ENCODE data around the gene ZNF76.
A peak's percentile ranks its signal among the peaks of the same experiment; 100 is the strongest.

Gene ZNF76

GRCh38 chr6:35259194-35259947 lies at the start of gene ZNF76:
TSS of gene ZNF76 (plus strand) at chr6:35259735. CDS start at chr6:35281152, 21,417 bp downstream.
- peak; percentile 92 for DNase-seq

- no peak for DNase-seq
These were observed 46.2 kb upstream of the ZNF76 start for GRCh38 chr6:35213298-35213791.

- no peak for DNase-seq
These were observed 45.4 kb upstream of the ZNF76 start, which contains the start of gene SCUBE3 for GRCh38 chr6:35213824-35214756. TSS of gene SCUBE3 (plus strand) at chr6:35213956. CDS start at chr6:35214419, 463 bp downstream.

- no peak for DNase-seq
These were observed 44.5 kb upstream of the ZNF76 start for GRCh38 chr6:35214869-35215664.

- no peak for DNase-seq
These were observed 43.7 kb upstream of the ZNF76 start for GRCh38 chr6:35215665-35216411.

GRCh38 chr6:35216412-35216732 lies 43.2 kb upstream of the ZNF76 start:
- DNase-seq: no peak

GRCh38 chr6:35216851-35217811 lies 42.4 kb upstream of the ZNF76 start:
- DNase-seq: no peak

GRCh38 chr6:35218021-35218420 lies 41.5 kb upstream of the ZNF76 start:
- peak; percentile 62 for DNase-seq

- no peak for DNase-seq
These were observed 41.1 kb upstream of the ZNF76 start for GRCh38 chr6:35218456-35218855.

GRCh38 chr6:35219683-35220326 lies 39.7 kb upstream of the ZNF76 start:
- DNase-seq: no peak

GRCh38 chr6:35220711-35221110 lies 38.8 kb upstream of the ZNF76 start:
- no peak for DNase-seq

GRCh38 chr6:35223396-35223795 lies 36.1 kb upstream of the ZNF76 start:
- no peak for DNase-seq

GRCh38 chr6:35224720-35225119 lies 34.8 kb upstream of the ZNF76 start:
- peak; percentile 90 for DNase-seq

- DNase-seq: no peak
These were observed 31.1 kb upstream of the ZNF76 start for GRCh38 chr6:35228481-35228880.

GRCh38 chr6:35229304-35229703 lies 30.2 kb upstream of the ZNF76 start:
- DNase-seq: no peak

- no peak for DNase-seq
These were observed 29.0 kb upstream of the ZNF76 start for GRCh38 chr6:35230498-35230897.

GRCh38 chr6:35230950-35231349 lies 28.6 kb upstream of the ZNF76 start:
- DNase-seq: no peak

- DNase-seq: no peak
These were observed 28.0 kb upstream of the ZNF76 start for GRCh38 chr6:35231563-35231962.

- DNase-seq: no peak
These were observed 24.6 kb upstream of the ZNF76 start for GRCh38 chr6:35234901-35235300.

- no peak for DNase-seq
These were observed 23.3 kb upstream of the ZNF76 start for GRCh38 chr6:35236223-35236622.
